GM12865 (cell line): Measurements from ENCODE around the gene NGF.

Source experiments
- DNase-seq: peaks from one replicate; pipeline ENCODE4 v3.0.0; 2010; ENCODE audit warnings: low read depth
- H3K4me3 ChIP-seq: 2 replicates; pipeline ENCODE4 v1.5.1; 2011; ENCODE audit warnings: mild to moderate bottlenecking, low read depth, low read length, control low read depth
- TF ChIP-seq, protein P1 (sequence below): IDR thresholded peaks from 2 replicates; pipeline ENCODE4 v1.5.1; 2011; ENCODE audit warnings: low read length, control low read depth, low read depth, inconsistent platforms; ENCODE audit not compliant: insufficient read depth; ENCODE audit errors: missing control alignments

NGF gene

DNA sequence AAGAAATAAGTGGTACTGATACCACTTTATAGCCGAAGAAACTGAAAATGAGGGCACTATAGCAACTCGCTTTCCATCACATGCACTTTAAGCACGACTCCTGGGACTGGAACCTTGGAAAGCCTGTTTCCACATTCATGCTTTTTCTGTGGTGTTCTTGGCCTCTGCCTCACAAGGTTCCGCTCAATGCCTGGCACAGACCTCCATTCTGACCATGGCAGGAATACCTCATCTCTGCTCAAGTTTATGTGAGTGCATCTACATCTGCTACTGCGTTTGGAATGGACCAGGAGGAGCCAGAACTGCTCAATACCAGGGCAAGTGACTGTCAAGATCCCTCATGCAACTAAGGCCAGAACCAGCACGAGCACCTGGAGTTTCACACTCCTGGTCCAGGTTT lies 11.6 kb downstream of the NGF start:
- no peak overlapping the region for H3K4me3 ChIP-seq
- TF ChIP-seq, protein P1, sequence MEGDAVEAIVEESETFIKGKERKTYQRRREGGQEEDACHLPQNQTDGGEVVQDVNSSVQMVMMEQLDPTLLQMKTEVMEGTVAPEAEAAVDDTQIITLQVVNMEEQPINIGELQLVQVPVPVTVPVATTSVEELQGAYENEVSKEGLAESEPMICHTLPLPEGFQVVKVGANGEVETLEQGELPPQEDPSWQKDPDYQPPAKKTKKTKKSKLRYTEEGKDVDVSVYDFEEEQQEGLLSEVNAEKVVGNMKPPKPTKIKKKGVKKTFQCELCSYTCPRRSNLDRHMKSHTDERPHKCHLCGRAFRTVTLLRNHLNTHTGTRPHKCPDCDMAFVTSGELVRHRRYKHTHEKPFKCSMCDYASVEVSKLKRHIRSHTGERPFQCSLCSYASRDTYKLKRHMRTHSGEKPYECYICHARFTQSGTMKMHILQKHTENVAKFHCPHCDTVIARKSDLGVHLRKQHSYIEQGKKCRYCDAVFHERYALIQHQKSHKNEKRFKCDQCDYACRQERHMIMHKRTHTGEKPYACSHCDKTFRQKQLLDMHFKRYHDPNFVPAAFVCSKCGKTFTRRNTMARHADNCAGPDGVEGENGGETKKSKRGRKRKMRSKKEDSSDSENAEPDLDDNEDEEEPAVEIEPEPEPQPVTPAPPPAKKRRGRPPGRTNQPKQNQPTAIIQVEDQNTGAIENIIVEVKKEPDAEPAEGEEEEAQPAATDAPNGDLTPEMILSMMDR = no peak
- no peak for DNase-seq

DNA sequence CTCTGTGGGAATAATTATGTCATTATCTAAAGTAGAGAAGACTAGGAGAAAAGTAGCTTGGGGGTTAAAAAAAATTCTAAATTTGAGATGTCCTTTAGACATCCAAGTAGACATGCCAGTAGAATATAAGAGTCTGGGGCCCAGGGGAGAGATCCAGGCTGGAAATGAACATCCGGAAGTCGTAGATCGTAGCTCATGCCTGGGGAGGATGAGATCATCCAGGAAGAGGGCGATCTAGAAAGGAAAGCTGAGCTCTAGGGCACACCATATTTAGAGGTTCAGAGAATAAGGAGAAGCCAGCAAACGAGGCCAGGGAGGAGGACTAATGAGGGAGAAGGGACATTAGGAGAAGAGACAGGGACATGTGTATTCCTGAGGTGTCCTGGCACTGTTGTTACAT lies 12.2 kb downstream of the NGF start:
- TF ChIP-seq, protein P1 = no peak
- DNase-seq = no peak

DNA sequence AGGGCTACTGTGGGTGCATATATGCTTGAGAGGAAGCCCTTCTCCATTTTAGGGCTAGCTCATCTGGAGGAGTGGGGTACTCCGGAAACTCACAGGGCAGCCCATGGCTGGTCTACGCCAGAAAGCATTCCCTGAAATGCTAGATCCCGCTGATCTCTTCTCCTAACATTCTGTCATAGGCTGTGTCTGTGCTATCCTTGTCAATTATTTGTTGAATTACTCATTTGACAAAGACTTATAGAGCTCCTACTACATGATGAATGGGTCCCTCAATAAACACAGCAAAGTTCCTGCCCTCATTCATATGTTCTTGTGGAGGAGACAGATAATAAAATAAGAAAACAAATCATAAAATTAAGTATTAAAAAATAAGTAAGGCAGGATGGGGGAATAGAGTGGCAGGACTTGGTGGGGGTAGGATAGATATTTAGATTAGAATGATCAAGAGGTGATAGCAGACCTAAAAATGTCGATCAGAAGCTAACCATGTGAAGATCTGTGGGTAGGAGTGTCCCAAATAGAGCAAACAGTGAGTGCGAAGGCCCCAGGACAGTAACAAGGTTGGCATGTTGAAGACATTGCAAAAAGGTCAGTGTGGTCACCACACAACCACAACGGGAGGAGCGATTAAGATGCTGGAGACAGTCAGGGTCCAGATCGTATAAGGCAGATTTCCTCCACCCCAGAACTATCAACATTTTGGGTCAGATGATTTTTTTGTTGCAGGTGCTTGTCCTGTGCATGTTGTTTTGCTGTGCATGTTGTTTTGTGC lies 13.2 kb downstream of the NGF start:
- DNase-seq = no peak
- TF ChIP-seq, protein P1 = no peak
- H3K4me3 ChIP-seq = no peak overlapping the region

More for the DNA sequence above, 12.2 kb downstream of the NGF start:
- H3K4me3 ChIP-seq = no peak overlapping the region

DNA sequence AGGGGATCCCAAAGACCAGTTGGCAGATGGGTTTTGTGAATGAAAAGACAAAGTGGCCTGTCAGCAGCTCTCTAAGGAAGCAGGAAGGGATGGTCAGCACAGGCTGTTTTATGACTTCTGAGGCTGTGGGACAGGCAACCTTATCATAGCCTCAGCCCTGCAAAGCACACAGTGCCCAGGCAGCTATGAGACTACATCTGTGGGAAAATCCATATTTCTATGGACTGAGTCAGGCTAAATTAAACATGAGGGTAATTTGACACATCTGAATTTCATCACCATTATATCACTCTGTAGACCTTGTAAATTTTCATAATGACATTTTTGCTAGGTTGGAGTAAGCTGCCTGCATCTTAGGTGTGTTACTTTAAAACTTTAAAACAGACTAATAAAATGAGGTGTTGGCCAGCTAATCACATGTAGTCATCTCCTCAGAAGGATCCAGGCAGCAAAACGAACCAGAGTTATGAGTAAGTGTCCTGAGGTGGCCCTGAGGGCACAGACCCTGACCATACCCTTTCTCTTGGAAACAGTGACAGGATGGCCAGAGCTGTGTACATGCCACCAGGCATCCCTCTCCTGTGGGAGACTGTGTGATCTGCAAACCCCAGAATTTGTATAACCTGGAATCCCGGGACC lies 14.6 kb downstream of the NGF start:
- no peak overlapping the region for H3K4me3 ChIP-seq
- TF ChIP-seq, protein P1 = no peak
- DNase-seq = no peak

DNA sequence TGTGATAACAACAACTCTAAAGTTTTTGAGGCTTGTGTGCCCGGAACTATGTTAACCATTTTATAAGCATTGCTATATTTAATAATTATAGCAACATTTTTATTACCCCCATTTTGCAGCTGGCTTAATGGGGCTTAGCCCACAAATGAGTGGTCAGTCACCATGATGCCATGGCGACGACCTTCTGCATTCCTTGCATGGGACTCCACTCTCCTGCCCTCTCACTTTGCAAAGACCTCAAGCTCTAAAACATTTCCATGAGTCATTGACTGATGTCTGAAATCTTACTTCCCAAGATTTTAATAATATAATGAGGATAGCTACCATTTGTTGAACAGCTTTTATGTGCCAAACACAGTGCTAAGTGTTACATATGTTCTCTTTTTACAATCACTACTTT lies 15.4 kb downstream of the NGF start:
- TF ChIP-seq, protein P1 = no peak
- H3K4me3 ChIP-seq = no peak overlapping the region
- no peak for DNase-seq

DNA sequence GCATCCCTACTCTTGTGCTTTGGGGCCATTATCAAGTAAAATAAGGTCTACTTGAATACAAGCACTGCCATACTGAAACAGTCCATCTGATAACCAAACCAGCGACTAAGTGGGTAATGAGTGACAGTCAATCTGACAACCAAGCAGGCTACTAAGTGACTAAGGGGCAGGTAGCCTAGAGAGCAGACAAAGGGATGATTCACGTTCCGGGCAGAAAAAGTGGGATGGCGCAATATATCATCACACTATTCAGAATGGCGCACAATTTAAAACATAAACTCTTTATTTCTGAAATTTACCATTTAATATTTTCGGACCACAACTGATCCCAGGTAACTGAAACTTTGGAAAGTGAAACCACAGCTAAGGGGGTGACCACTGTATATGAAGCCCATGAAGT lies 17.7 kb downstream of the NGF start:
- DNase-seq = no peak
- no peak overlapping the region for H3K4me3 ChIP-seq
- TF ChIP-seq, protein P1 = no peak
